ENCODE data around the gene CCDC83.
"Not testable (repeated sequence)": the region's sequence is repeated elsewhere in the genome, so short reads cannot be mapped to it uniquely, and the experiment has no call there.

CCDC83 gene

DNA sequence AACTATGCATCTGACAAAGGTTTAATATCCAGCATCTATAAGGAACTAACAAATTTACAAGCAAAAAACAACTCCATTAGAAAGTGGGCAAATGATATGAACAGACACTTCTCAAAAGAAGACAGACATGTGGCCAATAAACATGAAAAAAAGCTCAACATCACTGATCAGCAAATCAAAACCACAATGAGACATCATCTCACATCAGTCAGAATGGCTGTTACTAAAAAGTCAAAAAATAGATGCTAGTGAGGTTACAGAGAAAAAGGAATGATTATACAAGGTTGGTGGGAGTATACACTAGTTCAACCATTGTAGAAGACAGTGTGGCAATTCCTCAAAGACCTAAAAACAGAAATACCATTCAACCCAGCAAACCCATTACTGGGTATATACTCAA is 14.3 kb upstream of the CCDC83 start:
- DNase-seq, result not testable (repeated sequence)

DNA sequence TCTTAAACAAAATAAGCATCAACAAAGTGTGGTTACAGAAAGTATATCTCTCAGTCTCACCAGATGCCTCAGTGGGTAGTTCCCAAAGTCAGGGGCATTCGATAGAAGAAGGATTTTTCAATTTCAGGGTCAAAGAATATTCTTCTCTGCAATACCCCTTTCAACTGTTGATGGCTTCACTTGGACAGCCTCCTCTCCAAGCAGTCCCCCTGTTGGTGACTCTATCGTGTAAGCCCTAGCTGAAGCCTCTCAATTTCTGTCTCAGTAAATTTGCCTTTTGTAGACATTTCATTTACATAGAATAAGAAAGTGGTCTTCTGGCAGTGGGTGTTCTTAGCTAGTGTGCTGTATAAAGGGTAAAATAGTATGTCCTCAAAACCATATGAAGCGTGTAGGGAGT is 11.3 kb upstream of the CCDC83 start:
- DNase-seq, result no peak

DNA sequence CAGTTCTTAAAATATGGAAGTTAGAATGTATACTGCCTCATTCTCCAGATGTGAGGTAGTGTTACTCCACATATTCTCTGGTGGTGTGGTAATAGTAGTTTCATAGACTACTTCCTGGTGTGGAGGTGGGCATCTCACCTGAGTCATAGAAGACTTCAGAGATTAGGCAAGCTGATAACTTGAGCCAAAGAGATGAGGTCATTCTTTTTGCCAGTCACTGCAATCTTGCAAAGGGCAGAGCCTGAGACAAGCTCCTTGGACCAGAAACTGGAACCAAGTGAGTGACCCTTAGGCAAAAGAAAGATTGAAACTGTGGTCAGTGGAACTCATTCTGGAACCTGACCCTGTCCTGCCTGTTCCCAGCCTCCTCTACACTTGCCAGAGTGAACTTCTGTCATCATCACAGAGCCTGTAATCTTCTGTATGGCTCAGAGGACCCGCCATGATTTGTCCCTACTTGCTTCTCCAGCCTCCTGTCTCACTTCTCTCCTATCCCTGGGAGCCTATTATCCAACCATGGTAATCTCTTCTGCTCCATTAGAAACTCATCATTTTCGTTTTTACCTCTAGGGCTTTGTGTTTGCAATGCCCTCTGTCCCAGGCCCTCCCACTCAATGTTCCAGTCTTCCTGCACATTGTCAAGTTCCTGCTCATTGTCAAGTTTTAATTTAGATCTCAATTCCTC is 10.6 kb upstream of the CCDC83 start:
- DNase-seq, result no peak

DNA sequence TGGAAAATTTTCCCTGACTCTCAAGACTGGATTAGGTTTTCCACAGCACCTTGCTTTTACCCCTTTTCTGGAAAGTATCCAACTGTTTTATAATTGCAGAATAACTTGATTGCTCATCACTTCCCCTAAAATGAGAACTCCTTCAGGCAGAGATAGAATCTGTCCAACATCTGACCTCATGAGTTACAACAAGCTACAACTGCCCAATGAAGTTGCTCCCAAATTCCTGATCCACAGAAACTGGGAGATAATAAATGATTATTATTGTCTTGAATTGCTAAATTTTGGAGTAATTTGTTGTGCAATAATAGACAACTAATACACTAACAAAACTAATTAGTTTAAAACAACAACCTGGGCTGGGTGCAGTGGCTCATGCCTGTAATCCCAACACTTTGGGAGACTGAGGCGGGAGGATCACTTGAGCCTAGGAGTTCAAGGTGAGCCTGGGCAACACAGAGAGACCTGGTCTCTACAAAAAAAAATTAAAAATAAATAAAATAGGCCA is 10.0 kb upstream of the CCDC83 start:
- no peak for DNase-seq

DNA sequence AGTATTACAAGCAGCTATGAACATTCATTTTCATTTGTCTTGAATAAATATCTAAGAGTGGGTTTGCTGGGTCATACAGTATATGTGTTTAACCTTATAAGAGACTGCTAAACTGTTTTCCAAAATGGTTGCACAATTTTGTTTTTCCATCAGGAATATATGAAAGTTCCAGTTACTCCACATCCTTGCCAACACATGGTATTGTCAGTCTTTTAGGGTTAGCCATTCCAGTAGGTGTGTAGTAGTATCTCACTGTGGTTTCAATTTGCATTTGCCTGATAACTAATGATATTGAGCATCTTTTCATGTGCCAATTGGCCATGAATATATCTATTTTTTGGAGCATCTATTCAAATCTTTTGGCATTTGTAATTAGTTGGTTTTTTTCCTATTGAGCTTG is 7.7 kb upstream of the CCDC83 start:
- no peak for DNase-seq

DNA sequence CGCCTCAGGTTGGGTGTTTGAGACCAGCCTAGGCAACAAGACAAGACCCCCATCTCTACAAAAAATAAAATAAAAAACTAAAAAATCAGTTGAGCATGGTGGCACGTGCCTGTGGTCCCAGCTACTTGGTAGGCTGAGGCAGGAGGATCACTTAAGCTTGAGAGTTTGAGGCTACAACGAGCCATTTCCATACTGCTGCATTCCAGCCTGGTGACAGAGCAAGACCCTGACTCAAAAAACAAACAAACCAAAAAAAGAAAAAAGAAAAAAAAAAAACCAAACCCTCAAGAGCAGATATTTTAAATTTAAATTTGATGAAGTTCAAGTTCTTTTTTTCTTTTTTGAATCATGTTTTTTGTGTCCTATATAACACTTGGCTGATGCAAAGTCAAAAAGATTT is 7.2 kb upstream of the CCDC83 start:
- DNase-seq, result no peak

DNA sequence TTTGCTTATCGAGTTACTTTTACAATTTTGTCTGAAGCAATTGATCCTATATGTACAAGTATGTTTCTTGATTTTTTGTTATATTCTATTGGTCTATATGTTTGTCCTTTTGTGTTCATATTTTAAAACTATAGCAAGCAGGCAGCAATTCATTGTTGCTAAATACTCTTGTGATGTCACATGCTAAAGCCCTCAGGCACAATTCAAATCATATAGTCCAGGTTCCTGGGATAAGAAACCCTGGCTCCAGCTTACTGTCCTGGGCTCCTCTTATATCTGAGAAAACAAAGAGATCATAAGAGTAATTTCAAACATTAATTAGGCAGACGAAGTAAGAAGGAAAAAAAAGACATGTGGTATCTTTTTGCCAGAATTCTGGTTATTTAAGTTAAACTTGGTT is 6.6 kb upstream of the CCDC83 start:
- DNase-seq, result no peak

DNA sequence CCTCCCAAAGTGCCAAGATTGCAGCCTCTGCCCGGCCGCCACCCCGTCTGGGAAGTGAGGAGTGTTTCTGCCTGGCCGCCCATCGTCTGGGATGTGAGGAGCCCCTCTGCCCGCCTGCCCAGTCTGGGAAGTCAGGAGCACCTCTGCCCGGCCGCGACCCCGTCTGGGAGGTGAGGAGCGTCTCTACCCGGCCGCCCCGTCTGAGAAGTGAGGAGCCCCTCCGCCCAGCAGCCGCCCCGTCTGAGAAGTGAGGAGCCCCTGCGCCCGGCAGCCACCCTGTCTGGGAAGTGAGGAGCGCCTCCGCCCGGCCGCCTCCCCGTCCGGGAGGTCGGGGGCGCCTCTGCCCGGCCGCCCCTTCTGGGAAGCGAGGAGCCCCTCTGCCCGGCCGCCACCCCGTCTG is 2.4 kb upstream of the CCDC83 start:
- DNase-seq, result not testable (repeated sequence)

DNA sequence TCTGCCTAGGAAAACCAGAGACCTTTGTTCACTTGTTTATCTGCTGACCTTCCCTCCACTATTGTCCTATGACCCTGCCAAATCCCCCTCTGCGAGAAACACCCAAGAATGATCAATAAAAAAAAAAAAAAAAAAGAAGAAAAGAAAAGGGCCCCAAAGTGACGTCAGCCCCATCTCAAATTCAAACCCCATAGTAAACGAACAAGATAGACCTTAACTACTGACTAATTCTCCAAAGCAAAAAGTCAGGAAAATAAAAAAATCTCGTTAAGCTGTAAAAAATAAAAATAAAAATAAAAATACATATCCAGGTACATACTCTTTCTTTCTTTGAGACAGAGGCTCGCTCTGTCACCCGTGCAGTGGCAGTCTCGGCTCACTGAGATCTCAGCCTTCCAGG is 1.6 kb upstream of the CCDC83 start:
- not testable (repeated sequence) for DNase-seq

DNA sequence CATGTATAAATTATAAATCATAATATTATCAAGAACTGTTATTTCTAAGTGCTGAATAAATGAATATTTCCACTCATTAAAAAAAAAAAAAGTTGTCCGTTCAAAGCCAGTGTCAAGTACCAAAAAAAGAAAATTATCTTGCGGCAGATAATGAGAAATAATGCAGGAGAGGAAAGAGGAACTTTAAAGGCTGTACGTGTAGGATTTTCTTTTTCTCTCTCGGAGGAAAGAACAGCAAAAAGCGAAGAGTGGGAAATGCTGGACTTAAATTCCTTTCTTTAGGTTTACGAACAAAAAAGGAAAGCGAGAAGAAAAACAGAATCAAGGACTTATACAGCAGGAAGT is 999 bp upstream of the CCDC83 start:
- DNase-seq, result no peak

DNA sequence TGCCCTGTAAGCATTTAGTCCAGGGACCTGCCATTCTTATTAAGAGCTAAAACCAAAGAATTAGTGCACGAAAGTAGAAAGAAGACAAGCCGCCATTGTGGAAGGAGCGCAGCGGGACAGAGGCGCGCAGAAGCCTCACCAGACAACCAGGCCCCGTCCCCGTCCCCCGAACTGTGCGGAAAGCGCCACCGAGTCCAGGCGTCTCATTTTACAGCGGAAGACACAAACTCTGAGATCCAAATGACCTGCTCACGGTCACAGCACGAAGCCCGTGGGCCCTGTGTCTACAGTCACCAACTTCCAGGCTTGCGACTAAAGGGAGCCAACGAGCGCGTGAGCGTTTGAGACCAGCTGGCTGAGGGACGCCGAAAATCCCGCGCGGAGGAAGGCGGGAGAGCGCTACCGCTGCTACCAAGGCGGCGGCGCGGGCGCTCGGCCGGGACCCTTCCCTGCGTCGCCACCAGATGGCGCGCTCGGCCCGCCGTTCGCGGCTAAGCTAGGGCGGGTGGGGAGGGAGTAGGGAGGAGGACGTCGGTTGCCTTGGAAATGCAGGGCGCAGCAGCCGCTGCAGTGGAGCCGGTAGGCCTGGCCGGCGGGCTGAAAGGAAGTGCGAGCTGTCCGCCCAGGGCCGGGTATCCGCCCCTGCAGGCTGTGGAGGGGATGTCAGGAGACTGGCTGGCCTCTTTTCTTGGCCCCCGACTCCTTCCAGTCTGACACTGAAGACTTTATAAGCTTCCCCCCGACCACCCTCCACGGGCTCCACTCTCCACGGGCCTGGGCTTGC is 434 bp upstream of the CCDC83 start:
- peak; percentile 89 for DNase-seq

DNA sequence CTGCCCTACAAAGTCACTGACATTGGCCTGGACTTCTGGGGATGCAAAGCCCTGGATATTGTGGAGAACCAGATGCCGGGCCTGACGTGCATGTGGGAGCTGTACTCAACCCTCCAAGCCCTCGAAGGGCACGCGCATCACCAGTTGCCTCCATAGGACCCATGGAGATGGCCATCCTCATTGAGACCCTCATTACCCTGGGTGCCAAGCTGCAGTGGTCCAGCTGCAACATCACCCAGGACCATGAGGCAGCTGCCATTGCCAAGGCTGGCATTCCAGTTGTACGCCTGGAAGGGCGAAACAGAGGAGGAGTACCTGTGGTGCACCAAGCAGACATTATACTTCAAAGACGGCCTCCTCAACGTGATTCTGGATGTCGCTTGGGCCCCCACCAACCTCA is 1.9 kb downstream of the CCDC83 start:
- DNase-seq, result no peak

DNA sequence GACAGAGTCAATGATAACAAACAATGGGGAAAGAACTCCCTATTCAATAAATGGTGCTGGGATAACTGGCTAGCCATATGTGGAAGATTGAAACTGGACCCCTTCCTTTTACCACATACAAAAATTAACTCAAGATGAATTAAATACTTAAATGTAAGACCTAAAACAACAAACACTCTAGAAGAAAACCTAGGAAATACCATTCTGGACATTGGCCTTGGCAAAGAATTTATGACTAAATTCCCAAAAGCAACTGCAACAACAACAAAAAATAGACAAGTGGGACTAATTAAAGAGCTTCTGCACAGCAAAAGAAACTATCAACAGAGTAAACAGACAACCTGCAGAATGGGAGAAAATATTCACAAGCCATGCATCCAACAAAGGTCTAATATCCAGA is 4.4 kb downstream of the CCDC83 start:
- not testable (repeated sequence) for DNase-seq

DNA sequence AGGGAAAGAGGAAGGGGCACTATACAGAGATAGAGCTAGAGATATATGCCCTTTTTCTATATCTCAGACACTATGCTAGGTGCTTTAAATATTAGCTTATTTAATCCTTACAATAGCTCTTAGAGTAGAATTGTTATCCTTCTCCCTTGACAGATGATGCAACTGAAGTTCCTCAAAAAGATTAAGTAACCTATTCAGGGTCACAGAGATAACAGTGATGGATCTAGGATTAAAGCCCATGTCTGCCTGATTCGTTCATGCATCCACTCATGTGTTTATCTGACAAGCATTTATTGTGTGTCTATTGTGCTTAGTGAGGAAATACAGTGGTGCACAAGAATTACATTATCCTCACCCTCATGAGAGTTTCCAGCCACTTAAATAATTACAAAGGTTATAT is 8.7 kb downstream of the CCDC83 start:
- no peak for DNase-seq

DNA sequence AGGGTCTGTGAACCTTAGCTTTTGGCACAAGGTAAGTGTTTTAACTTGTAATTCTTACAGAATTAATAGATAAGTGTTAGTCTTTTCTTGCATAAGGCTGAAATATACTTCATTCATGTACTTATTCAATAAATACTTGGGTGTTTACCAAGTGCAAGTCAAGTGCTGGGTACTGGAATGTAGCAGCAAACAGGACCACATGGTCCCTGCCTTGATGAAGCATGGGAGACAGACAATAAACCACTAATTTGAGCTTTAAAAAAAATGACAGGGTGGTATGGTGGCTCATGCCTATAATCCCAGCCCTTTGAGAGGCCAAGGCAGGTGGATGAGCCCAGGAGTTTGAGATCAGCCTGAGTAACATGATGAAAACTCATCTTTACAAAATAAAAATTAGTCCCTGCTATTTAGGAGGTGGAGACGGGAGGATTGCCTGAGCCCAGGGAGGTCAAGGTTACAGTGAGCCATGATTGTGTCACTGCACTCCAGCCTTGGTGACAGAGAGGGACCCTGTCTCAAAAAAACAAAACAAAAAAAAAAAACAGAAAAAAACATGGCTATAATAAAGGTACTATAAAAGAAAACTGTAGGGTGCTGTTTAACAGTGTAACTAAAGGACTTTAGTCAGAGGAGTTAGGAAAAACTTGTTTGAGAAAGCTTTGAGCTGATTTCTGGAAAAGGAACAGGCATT is 11.1 kb downstream of the CCDC83 start:
- no peak for DNase-seq

DNA sequence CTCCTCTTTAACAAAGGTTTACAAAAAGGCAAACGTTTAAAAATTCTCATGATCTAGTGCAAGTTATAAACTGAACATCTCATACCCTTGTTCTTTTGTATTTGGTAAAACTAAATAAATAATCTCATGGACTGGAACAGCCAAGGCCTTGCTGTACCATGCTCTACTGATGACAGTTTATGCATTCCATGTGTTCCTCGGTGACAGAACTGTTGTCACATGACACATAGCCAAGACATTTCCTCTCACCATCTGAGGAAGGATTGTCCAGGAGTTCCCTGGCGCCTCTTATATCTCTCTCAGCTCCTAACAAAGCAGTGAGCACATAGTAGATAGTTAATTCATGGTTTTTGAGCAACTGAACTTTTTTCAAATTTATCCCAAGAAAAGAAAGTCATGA is 12.6 kb downstream of the CCDC83 start:
- DNase-seq, result no peak

DNA sequence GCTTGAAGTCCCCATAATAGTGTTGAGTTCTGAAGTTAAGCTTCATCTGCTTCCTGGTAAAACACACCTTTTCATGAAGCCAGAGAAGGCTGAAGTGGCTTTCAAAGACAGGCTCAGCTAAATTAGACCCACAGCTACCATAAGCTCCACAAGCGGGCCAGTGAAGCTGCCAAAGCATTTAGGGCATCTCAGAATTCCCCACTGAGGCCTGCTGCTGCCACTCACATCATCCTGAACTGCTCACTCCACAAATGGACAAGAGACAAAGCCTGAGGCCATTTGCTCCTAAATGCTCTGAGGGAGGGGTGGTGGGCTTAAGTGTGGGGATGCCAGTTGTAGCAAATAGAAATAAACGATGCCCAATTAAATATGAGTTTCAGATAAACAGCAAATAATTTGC is 14.6 kb downstream of the CCDC83 start:
- DNase-seq, result no peak

DNA sequence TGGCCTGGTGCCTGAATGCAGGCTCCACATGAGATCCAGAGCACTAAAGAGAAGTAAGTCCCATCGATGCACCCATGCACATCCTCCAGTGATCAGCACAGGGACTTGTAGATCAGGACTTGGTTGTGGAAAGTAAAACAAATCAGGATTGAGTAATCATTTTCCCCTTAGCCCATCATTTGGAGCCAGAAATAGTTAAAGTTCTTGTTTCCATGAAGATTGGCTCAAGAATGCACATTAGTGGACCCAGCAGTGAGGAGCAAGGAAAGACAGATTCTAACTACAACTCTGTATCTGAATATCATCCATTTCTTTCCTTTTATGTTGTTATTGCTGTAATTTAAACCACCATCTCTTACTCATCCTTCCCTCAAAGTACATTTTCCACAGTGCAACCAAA is 19.1 kb downstream of the CCDC83 start:
- no peak for DNase-seq

DNA sequence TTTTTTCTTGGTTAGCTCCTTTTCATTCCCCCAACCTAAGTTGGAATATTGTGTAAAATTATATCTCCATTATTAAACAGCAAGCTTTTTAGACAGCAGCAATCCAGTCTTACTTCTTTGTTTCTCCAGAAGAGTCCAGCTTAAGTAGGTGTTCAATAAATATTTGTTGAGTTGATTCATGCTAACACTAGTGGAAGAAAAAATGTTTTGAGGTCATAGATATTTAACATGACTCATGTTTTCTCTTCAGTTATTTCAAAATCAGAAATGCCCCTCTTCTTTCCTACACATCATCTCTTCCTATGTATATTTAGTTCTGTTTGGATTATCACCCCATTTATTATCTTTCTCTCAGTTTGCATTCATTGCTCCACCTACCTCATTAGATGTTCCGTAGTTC is 20.3 kb downstream of the CCDC83 start:
- DNase-seq, result no peak

DNA sequence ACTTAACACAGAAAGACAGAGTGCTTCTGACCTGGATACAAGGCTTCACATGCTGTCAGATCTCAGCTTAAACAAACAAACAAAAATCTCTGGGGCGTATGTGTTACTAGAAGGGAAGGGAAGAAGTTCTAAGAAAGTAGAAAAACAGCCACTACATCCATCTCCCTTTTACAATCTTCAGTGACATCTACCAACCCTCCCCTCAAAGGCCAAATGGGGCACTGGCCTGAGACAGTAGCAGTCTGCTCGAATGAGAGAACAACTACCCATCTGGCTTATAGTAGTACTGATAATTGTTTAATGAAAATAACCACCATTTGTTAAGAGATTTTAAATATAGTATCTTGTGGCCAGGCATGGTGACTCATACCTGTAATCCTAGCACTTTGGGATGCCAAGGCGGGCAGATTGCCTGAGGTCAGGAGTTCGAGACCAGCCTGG is 29.4 kb downstream of the CCDC83 start:
- no peak for DNase-seq

DNA sequence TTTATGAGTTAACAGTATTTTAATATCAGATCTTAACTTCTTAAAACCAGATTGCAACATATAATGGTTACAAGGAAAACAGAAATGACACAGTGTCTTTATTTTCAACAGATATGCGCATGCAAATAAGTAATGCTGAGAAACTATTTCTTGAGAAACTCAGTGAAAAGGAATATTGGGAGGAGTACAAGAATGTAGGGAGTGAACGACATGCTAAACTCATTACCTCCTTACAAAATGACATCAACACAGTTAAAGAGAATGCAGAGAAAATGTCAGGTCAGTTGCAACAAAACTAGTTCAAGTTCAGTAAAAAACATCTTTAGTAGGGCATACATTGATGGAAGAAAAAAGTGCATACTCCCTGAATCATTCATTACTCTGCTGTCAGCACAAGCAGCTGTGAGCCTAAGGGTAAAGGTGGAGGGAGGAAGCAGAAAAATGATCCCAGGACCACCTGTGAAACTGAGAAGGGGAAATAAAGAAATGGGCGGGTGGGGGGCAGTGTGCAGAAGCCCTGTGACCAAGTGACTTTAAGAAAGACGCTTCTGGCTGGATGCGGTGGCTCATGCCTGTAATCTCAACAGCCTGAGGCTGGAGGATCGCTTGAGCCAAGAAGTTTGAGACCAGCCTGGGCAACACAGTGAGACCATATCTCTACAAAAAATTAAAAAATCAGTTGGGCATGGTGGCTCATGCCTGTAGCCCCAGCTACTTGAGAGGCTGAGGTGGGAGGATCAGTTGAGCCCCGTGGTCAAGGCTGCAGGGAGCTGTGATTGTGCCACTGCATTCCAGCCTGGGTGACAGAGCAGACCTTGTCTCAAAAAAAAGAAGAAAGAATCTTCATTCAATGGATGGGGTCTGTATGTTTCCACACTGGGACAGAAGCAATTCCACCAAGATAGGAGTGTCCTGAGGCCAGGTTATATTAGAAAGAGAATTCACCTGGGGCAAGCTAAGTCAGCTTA is 31.2 kb downstream of the CCDC83 start:
- DNase-seq, result no peak

DNA sequence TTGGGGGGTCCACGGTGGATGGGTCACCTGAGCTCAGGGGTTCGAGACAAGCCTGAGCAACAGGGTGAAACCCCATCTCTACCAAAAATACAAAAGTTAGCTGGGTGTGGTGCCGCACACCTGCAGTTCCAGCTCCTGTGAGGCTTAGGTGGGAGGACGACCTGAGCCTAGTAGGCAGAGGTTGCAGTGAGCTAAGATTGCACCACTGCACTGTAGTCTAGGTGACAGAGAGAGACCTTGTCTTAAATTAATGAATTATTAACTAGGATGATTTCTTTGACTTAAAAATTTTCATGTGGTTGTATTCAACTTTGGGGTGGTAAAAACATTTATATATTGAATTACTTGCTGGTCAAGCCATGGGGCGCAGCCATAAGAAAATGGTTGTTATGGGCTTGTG is 33.9 kb downstream of the CCDC83 start:
- DNase-seq, result no peak

Measured in activated CD4-positive, alpha-beta T cell treated with anti-CD3 and anti-CD28 coated beads, Interleukin-2, amount 50 U/mL, for 1 hour (primary cell).